ENCODE results near the gene GGACT. TPM values are rescaled to one million over a fixed set of nuclear protein-coding genes. Genes with fewer than 3 reads are reported as not detected.

GGACT gene
- total RNA-seq, 2 donors from 2014 or later = 2.7 to 6.6 TPM

DNA sequence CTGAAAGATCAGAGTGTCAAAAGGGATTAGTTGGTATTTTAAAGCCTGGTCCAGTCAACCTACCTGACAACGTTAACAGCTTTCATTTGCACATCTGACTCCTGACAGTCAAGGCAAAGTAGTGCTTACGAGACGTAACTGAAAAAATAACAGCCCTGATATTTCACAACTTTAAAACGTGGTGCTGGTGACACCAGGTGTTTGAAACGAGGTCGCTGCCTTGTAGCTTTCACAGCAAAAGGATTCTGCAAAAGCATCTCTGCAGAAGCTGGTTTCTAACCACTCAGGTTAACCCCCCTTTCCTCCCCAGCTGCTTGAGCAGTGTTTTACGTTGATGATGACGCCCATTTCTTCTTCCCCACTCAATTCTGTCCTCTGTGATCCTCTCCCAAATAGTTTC lies 23.3 kb downstream of the GGACT start:
- Mint-ChIP-seq H3K4me3 (no peak overlapping the region), H3K27ac (no peak overlapping the region), H3K36me3 (ENCODE audit: low read depth) (peaks cover 8% of the 10 kb centered on the region), H3K4me1 (peaks cover 2% of the 10 kb centered on the region), H3K27me3 (ENCODE audit: insufficient read depth) (no peaks in the 10 kb centered on the region), H3K9me3 (peaks cover 32% of the 10 kb centered on the region)
- no peaks in the 10 kb centered on the region for H3K36me3 ChIP-seq (ENCODE audit: control insufficient read depth, insufficient read depth, low read length)
- 71 to 77% methylated on average over 6 to 8 of the region's 8 CpGs for WGBS, 2 experiments (ENCODE audit: insufficient coverage in 1 of 2, insufficient read length in 1 of 2)
- no peak overlapping the region for H3K27ac ChIP-seq (ENCODE audit: low read depth, low read length)
- H3K9ac ChIP-seq (ENCODE audit: extremely low read depth, low read length, poor library complexity, severe bottlenecking) = no peak overlapping the region
- no peak for DNase-seq
- no peaks in the 10 kb centered on the region for H3K27me3 ChIP-seq (ENCODE audit: control insufficient read depth, insufficient read depth, low read length, poor library complexity, severe bottlenecking)
- no peak overlapping the region for H3K4me3 ChIP-seq (ENCODE audit: low read length)
- H3K4me1 ChIP-seq (ENCODE audit: control insufficient read depth, insufficient read depth, low read length) = no peaks in the 10 kb centered on the region
- H3K9me3 ChIP-seq (ENCODE audit: control insufficient read depth, low read length) = peaks cover 18% of the 10 kb centered on the region
- TF ChIP-seq, protein P1, sequence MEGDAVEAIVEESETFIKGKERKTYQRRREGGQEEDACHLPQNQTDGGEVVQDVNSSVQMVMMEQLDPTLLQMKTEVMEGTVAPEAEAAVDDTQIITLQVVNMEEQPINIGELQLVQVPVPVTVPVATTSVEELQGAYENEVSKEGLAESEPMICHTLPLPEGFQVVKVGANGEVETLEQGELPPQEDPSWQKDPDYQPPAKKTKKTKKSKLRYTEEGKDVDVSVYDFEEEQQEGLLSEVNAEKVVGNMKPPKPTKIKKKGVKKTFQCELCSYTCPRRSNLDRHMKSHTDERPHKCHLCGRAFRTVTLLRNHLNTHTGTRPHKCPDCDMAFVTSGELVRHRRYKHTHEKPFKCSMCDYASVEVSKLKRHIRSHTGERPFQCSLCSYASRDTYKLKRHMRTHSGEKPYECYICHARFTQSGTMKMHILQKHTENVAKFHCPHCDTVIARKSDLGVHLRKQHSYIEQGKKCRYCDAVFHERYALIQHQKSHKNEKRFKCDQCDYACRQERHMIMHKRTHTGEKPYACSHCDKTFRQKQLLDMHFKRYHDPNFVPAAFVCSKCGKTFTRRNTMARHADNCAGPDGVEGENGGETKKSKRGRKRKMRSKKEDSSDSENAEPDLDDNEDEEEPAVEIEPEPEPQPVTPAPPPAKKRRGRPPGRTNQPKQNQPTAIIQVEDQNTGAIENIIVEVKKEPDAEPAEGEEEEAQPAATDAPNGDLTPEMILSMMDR (conservative IDR thresholded peaks at IDR 0.05) = no peak

DNA sequence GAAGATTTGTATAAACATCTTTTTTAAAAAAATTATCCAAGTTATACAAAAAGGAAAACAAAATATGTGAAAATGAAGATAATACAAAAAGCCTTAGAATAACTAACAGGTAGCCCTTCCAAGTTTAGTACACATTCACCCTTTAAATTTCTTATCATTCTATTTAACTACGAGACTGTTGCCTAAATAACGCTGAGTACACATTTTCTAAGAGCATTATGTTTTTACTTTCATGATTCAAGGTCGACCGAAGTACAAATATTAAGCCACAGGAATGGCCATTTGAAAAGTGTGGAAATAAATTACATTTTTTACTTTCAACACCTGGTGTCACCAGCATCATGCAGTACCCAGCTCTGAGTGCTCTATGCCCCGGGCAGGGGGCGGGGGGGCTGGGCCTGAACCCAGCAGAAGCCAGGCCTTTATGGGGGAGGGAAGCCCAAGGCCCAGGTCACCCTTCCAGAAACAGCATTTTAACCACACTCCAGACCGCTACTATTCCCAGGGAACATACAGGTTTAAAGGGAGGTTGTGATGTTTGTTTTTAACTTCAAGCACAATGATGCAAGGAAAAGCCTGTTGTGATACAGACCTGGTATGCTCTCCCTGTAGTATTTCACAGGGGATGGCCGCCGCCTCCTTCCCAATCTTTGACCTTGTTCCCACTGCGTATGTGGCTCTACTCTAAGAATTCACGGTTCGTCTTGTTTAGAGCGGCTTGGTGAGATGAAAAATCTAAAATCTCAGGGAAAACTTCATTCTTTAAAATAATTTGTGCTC lies 24.0 kb downstream of the GGACT start:
- H3K4me3 Mint-ChIP-seq = no peak overlapping the region

DNA sequence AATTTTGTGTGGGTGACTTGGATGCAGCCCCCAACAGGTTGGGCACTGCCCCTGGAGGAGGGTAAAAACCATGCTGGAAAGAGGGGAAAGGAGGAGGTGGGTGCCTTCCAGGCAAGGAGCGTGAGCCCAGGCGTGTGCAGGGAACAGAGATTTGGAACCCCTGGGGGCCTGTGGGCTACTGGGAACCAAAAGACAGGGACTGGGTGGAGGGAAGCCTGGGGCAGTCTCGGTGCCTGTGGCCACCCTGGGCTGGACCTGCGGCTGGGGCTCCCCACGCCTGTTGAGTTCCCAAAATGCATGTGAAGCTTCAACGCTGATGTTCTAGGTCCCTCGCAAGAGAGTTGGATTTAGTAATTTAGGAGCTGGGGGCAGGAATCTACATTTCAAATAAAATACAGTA lies 24.8 kb downstream of the GGACT start:
- Mint-ChIP-seq H3K4me3 (no peak overlapping the region), H3K36me3 (ENCODE audit: low read depth) (peaks cover 7% of the 10 kb centered on the region), H3K9me3 (peaks cover 19% of the 10 kb centered on the region), H3K4me1 (peaks cover 2% of the 10 kb centered on the region), H3K27ac (no peak overlapping the region), H3K27me3 (ENCODE audit: insufficient read depth) (no peaks in the 10 kb centered on the region)
- H3K9ac ChIP-seq (ENCODE audit: extremely low read depth, low read length, poor library complexity, severe bottlenecking) = no peak overlapping the region
- peak; percentile 32 for DNase-seq
- H3K27me3 ChIP-seq (ENCODE audit: control insufficient read depth, insufficient read depth, low read length, poor library complexity, severe bottlenecking) = no peaks in the 10 kb centered on the region
- WGBS, 2 experiments (ENCODE audit: insufficient coverage in 1 of 2, insufficient read length in 1 of 2) = 89 to 100% methylated on average over 3 to 7 of the region's 7 CpGs
- TF ChIP-seq, protein P1 (conservative IDR thresholded peaks at IDR 0.05) = no peak
- H3K4me1 ChIP-seq (ENCODE audit: control insufficient read depth, insufficient read depth, low read length) = no peaks in the 10 kb centered on the region
- no peak overlapping the region for H3K27ac ChIP-seq (ENCODE audit: low read depth, low read length)
- peaks cover 11% of the 10 kb centered on the region for H3K9me3 ChIP-seq (ENCODE audit: control insufficient read depth, low read length)
- H3K36me3 ChIP-seq (ENCODE audit: control insufficient read depth, insufficient read depth, low read length) = no peaks in the 10 kb centered on the region
- no peak overlapping the region for H3K4me3 ChIP-seq (ENCODE audit: low read length)

More for the DNA sequence above, 24.0 kb downstream of the GGACT start:
- TF ChIP-seq, protein P1 (conservative IDR thresholded peaks at IDR 0.05) = no peak
- H3K27ac Mint-ChIP-seq = no peak overlapping the region
- DNase-seq = no peak
- Histone ChIP-seq H3K4me3 (ENCODE audit: low read length) (no peak overlapping the region), H3K9me3 (ENCODE audit: control insufficient read depth, low read length) (peaks cover 18% of the 10 kb centered on the region), H3K36me3 (ENCODE audit: control insufficient read depth, insufficient read depth, low read length) (no peaks in the 10 kb centered on the region), H3K9ac (ENCODE audit: extremely low read depth, low read length, poor library complexity, severe bottlenecking) (no peak overlapping the region), H3K27me3 (ENCODE audit: control insufficient read depth, insufficient read depth, low read length, poor library complexity, severe bottlenecking) (no peaks in the 10 kb centered on the region), H3K27ac (ENCODE audit: low read depth, low read length) (no peak overlapping the region), H3K4me1 (ENCODE audit: control insufficient read depth, insufficient read depth, low read length) (no peaks in the 10 kb centered on the region)
- H3K36me3 Mint-ChIP-seq (ENCODE audit: low read depth) = peaks cover 8% of the 10 kb centered on the region
- peaks cover 27% of the 10 kb centered on the region for H3K9me3 Mint-ChIP-seq
- no peaks in the 10 kb centered on the region for H3K27me3 Mint-ChIP-seq (ENCODE audit: insufficient read depth)
- peaks cover 2% of the 10 kb centered on the region for H3K4me1 Mint-ChIP-seq
- 93 to 94% methylated on average over 9 to 13 of the region's 13 CpGs for WGBS, 2 experiments (ENCODE audit: insufficient coverage in 1 of 2, insufficient read length in 1 of 2)

Data from endodermal cell (in vitro differentiated cells).